Loucy (cell line): ENCODE data around the gene SLAMF1.

Experiments
- EZH2phosphoT487 ChIP-seq: fragments of 200-600 bp; IDR thresholded peaks from 2 replicates; pipeline ENCODE4 v1.6.1; 2018; ENCODE audit warnings: antibody characterized with exemption, mild to moderate bottlenecking, moderate library complexity, borderline replicate concordance
- TF ChIP-seq, protein P1 (sequence below): fragments of 200-600 bp; sonication (generic); conservative IDR thresholded peaks from 2 replicates; pipeline ENCODE4 v1.5.1; 2014; ENCODE audit warnings: mild to moderate bottlenecking, antibody characterized with exemption, low read length

DNA sequence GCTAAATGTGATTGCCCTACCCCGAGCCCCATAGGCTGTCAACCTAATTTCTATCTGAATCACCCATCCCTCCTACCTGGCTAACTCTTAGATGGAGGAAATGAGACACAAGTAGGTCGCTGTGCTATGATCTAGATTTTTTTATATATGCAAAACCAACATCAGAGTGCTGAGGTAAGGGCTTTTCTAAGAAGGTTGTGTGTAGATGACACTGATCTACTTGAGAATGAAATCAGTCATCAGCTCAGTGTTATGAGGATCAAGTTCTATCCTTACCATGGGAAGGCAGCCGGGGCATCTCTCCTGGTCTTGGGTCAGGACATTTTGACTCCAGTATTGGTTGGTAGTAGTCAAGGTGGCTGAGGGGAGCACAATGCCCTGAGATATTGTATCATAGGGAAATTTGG lies 23.6 kb downstream of the SLAMF1 start:
- TF ChIP-seq, protein P1, sequence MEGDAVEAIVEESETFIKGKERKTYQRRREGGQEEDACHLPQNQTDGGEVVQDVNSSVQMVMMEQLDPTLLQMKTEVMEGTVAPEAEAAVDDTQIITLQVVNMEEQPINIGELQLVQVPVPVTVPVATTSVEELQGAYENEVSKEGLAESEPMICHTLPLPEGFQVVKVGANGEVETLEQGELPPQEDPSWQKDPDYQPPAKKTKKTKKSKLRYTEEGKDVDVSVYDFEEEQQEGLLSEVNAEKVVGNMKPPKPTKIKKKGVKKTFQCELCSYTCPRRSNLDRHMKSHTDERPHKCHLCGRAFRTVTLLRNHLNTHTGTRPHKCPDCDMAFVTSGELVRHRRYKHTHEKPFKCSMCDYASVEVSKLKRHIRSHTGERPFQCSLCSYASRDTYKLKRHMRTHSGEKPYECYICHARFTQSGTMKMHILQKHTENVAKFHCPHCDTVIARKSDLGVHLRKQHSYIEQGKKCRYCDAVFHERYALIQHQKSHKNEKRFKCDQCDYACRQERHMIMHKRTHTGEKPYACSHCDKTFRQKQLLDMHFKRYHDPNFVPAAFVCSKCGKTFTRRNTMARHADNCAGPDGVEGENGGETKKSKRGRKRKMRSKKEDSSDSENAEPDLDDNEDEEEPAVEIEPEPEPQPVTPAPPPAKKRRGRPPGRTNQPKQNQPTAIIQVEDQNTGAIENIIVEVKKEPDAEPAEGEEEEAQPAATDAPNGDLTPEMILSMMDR: no peak
- TF ChIP-seq EZH2phosphoT487: no peak
